Calu3 (cell line): ENCODE data around the gene MYL11. TPM values are rescaled to one million over a fixed set of nuclear protein-coding genes. Genes with fewer than 3 reads are reported as not detected.
"Not testable (repeated sequence)": the region's sequence is repeated elsewhere in the genome, so short reads cannot be mapped to it uniquely, and the experiment has no call there.

Experiments
- BruUV-seq: library from RNA; stranded (reverse); fragments of 400-500 nt; replicated peaks from 2 replicates; lab custom pipeline; 2021; lab: Mats Ljungman, UMichigan
- CTCF ChIA-PET: fragments of 300-600 bp; sonication (Branson Sonifier 250); formaldehyde crosslinking; loops from one replicate; lab custom pipeline; 2022; ENCODE audit warnings: antibody characterized with exemption; lab: Charles Lee
- DNase-seq: peaks from one replicate; pipeline ENCODE4 v3.0.0; 2022
- H3K27ac Mint-ChIP-seq: one replicate; pipeline ENCODE4 v1.8.0; 2022; ENCODE audit warnings: mixed read lengths; ENCODE audit not compliant: unreplicated experiment
- H3K27me3 Mint-ChIP-seq: one replicate; pipeline ENCODE4 v1.8.0; 2022; ENCODE audit warnings: mixed read lengths; ENCODE audit not compliant: unreplicated experiment
- H3K36me3 Mint-ChIP-seq: one replicate; pipeline ENCODE4 v1.8.0; 2022; ENCODE audit warnings: mild to moderate bottlenecking, moderate library complexity, mixed read lengths; ENCODE audit not compliant: insufficient read depth, unreplicated experiment
- H3K4me1 Mint-ChIP-seq: one replicate; pipeline ENCODE4 v1.8.0; 2022; ENCODE audit warnings: mild to moderate bottlenecking, low read depth, mixed read lengths; ENCODE audit not compliant: unreplicated experiment
- H3K4me3 Mint-ChIP-seq: one replicate; pipeline ENCODE4 v1.8.0; 2022; ENCODE audit warnings: mild to moderate bottlenecking, low read depth, moderate library complexity, mixed read lengths; ENCODE audit not compliant: unreplicated experiment
- H3K9me3 Mint-ChIP-seq: one replicate; pipeline ENCODE4 v1.8.0; 2022; ENCODE audit warnings: low read depth, mixed read lengths; ENCODE audit not compliant: unreplicated experiment
- CTCF ChIP-seq: fragments of 200-600 bp; IDR thresholded peaks from one replicate; pipeline ENCODE4 v1.8.0; 2022; ENCODE audit warnings: antibody characterized with exemption; ENCODE audit not compliant: unreplicated experiment
- intact Hi-C: fragments of 100-400 bp; cut with micrococcal nuclease; formaldehyde crosslinking; loops from one replicate; pipeline ENCODE4 v1.10.0; 2022; ENCODE audit not compliant: unreplicated experiment
- total RNA-seq: library from RNA; stranded (reverse); gene quantifications from 2 replicates; pipeline ENCODE4 v1.2.3, GENCODE V29; 2022

Gene MYL11
- total RNA-seq, 1 experiment from 2014 or later: not detected

DNA sequence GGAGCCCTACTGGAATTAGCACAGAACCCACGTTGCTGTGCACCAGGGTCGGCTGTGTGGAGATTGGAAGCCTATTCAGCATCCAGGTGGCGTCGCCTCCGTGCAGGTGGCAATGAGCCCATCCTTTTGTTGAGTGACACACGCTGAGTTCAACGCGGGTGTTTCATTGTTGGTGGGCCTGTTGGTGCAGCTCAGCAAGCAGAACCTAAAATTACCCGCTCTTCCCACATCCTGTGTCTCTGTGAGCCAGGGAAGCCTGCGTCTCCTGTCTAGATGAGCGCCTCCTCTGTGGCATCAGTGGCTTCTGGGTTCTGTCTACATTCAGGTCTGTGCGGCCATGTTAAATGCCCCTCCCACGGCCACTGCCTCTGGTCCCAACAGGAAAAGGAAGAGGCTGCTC, 34.0 kb upstream of the MYL11 start:
- Mint-ChIP-seq H3K4me1 (peaks cover 8% of the 10 kb centered on the region), H3K36me3 (peaks cover 11% of the 10 kb centered on the region), H3K9me3 (no peaks in the 10 kb centered on the region), H3K27ac (no peak overlapping the region), H3K27me3 (no peaks in the 10 kb centered on the region), H3K4me3 (no peak overlapping the region)
- CTCF ChIA-PET: interaction anchor here (0.7 kb wide), 1 partner anchor 9 kb away, joined by 3 read pairs; no protein-coding TSS in a partner anchor
- no TSS peak for BruUV-seq
- no peak for TF ChIP-seq CTCF
- no peak for DNase-seq
- intact Hi-C loops: no loop called here

DNA sequence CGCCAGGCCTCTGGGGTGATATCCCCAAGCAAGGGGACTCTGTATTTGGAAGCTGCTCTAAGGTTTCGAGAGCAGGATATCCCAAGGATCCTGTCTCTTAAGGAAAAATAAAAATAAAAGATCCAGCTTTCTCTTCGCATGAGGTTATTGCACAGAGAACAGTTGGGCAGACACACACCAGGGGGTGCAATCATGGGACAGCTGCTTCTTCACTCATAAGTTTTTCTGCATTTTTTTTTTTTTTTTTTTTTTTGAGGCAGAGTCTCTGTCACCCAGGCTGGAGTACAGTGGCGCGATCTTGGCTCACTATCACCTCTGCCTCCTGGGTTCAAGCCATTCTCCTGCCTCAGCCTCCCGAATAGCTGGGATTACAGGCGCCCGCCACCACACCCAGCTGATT, 32.6 kb upstream of the MYL11 start:
- intact Hi-C loops: not testable (repeated sequence)

GRCh38 chr16:30342751-30343490, 31.7 kb upstream of the MYL11 start:
- no peak for DNase-seq
- Mint-ChIP-seq H3K4me3 (no peak overlapping the region), H3K4me1 (no peaks in the 10 kb centered on the region), H3K27ac (no peak overlapping the region), H3K9me3 (no peaks in the 10 kb centered on the region), H3K36me3 (peaks cover 6% of the 10 kb centered on the region), H3K27me3 (no peaks in the 10 kb centered on the region)
- BruUV-seq: no TSS peak
- intact Hi-C loops: no loop called here
- TF ChIP-seq CTCF: no peak
- CTCF ChIA-PET: interaction anchor here (0.6 to 0.9 kb wide), 2 partner anchors 22 to 28 kb away, joined by 3 read pairs; no protein-coding TSS in a partner anchor

More for the DNA sequence above, 32.6 kb upstream of the MYL11 start:
- not testable (repeated sequence) for H3K4me1 Mint-ChIP-seq, H3K27ac Mint-ChIP-seq, H3K36me3 Mint-ChIP-seq, H3K4me3 Mint-ChIP-seq, H3K27me3 Mint-ChIP-seq, DNase-seq, BruUV-seq, H3K9me3 Mint-ChIP-seq
- CTCF ChIA-PET: interaction anchor here (0.6 to 0.9 kb wide), 2 partner anchors 29 to 276 kb away, joined by 3 to 4 read pairs; no protein-coding TSS in a partner anchor

GRCh38 chr16:30343491-30343820, 31.1 kb upstream of the MYL11 start:
- H3K27ac Mint-ChIP-seq, intact Hi-C loops, H3K4me1 Mint-ChIP-seq, H3K4me3 Mint-ChIP-seq, BruUV-seq, DNase-seq, H3K36me3 Mint-ChIP-seq, H3K9me3 Mint-ChIP-seq, H3K27me3 Mint-ChIP-seq: not testable (repeated sequence)
- CTCF ChIA-PET: interaction anchor here (0.6 kb wide), 1 partner anchor 23 kb away, joined by 3 read pairs; no protein-coding TSS in a partner anchor

DNA sequence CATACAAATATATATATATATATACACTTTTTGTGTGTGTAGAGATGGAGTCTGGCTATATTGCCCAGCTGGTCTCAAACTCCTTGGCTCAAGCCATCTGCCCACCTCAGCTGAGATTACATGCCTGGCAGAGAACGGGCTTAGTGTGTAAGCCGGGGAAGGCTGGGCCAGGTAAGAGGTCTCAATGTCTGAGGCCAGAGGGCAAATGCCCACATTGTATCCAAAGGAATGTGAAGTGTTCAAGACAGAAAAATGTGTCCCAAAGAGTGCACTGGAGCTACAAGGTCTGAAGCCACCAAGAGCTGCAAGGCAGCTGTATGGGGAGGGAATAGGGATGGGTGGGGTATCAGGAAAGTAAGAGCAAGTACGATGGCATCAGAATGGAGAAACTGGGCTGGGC, 28.3 kb upstream of the MYL11 start:
- no TSS peak for BruUV-seq
- TF ChIP-seq CTCF: no peak

More for the DNA sequence above, 28.3 kb upstream of the MYL11 start:
- intact Hi-C loops: no loop called here
- H3K27ac Mint-ChIP-seq: no peak overlapping the region
- H3K9me3 Mint-ChIP-seq: no peaks in the 10 kb centered on the region
- CTCF ChIA-PET: no interaction called here
- H3K4me1 Mint-ChIP-seq: no peaks in the 10 kb centered on the region
- no peak overlapping the region for H3K4me3 Mint-ChIP-seq
- peaks cover 26% of the 10 kb centered on the region for H3K36me3 Mint-ChIP-seq
- no peak for DNase-seq
- H3K27me3 Mint-ChIP-seq: no peaks in the 10 kb centered on the region
